NK-92 (cell line): ENCODE data around the gene CHRNA9.
"Not testable (repeated sequence)": the region's sequence is repeated elsewhere in the genome, so short reads cannot be mapped to it uniquely, and the experiment has no call there.

Source experiments
- DNase-seq: peaks from one replicate; lab custom pipeline; 2025; ENCODE audit not compliant: unreplicated experiment; lab: John Stamatoyannopoulos, UW

CHRNA9 gene, protein sequence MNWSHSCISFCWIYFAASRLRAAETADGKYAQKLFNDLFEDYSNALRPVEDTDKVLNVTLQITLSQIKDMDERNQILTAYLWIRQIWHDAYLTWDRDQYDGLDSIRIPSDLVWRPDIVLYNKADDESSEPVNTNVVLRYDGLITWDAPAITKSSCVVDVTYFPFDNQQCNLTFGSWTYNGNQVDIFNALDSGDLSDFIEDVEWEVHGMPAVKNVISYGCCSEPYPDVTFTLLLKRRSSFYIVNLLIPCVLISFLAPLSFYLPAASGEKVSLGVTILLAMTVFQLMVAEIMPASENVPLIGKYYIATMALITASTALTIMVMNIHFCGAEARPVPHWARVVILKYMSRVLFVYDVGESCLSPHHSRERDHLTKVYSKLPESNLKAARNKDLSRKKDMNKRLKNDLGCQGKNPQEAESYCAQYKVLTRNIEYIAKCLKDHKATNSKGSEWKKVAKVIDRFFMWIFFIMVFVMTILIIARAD

GRCh38 chr4:40334591-40335524, at the start of gene CHRNA9:
Gene CHRNA9, plus strand, starts transcription at chr4:40335333. Its CDS starts 135 bp downstream, at chr4:40335468.
- DNase-seq: no peak

GRCh38 chr4:40285692-40286091, 49.4 kb upstream of the CHRNA9 start:
- DNase-seq: no peak

- no peak for DNase-seq
These were observed 46.6 kb upstream of the CHRNA9 start for GRCh38 chr4:40288566-40288965.

DNA sequence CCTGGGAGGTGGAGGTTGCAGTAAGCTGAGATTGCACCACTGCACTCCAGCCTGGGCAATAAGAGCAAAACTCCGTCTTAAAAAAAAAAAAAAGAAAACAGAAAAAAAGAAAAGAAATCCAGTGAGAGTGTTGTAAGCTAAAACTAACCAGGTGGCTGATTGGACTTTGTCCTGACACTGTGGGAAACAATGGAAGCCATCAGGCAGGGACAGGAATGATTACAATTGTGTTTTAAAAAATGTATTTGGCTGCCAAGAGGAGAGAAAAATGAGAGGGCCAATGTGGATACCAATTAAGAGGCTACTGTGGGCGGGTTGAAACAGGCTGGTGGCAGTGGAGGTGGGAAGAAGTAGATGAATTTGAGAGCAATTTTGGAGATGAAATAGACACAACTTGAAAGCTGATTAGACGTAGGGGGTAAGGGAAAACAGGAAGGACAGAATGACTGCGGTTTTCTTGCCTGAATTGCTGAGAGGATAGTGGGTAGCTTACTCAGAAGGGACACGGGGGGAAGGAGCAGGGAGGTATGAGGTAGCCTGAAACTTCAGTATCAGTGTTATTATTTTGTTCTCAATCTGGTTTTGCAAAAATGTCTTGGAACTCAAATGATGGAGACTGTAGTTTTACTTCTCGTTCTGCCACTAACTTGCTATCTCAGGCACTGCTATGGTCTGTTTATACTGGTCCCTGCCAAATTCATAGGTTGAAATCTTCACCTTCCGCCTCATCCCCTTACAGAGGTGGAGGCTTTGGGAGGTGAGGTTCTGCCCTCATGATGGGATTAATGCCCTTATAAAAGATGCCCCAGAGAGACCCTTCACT, 45.6 kb upstream of the CHRNA9 start:
- no peak for DNase-seq

- not testable (repeated sequence) for DNase-seq
These were observed 44.4 kb upstream of the CHRNA9 start for GRCh38 chr4:40290611-40291186.

DNA sequence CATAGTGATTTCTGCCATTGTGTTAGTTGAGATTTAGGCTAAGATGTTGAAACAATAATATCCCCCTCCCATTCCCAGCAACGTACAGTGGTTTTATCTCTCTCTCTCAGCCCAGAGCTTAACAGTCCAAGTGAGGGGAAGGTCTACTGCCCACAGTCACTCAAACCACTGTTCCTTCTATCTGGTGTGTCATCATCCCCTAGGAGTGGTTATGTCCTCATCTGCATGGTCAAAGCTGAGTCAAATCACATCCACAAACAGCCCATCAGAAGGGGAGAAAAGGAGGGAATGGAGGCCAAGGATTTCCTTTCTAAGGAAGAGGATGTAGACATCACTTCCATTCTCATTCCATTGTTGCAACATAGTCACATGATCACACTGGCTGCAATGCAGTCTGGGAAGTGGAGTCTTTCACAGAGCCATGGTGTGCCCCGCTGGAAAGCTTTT, 42.8 kb upstream of the CHRNA9 start:
- no peak for DNase-seq

GRCh38 chr4:40294339-40294738, 40.8 kb upstream of the CHRNA9 start:
- no peak for DNase-seq

GRCh38 chr4:40295030-40295429, 40.1 kb upstream of the CHRNA9 start:
- DNase-seq: not testable (repeated sequence)

DNA sequence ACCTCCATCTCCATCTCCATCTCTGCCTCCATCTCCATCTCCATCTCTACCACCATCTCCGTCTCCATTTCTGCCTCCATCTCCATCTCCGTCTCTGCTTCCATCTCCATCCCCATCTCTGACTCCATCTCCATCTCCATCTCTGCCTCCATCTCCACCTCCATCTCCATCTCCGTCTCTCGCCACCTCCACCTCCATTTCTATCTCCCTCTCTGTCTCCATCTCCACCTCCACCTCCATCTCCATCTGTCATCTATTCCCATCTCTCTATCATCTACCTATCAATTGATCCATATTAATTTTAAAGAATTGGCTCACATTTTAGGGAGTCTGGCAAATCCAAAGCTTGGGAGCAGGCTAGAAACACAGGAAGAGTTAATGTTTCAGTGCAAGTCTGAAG, 39.6 kb upstream of the CHRNA9 start:
- DNase-seq: no peak

GRCh38 chr4:40299126-40299525, 36.0 kb upstream of the CHRNA9 start:
- DNase-seq: no peak

- DNase-seq: no peak
These were observed 35.3 kb upstream of the CHRNA9 start for GRCh38 chr4:40299811-40300292.

DNA sequence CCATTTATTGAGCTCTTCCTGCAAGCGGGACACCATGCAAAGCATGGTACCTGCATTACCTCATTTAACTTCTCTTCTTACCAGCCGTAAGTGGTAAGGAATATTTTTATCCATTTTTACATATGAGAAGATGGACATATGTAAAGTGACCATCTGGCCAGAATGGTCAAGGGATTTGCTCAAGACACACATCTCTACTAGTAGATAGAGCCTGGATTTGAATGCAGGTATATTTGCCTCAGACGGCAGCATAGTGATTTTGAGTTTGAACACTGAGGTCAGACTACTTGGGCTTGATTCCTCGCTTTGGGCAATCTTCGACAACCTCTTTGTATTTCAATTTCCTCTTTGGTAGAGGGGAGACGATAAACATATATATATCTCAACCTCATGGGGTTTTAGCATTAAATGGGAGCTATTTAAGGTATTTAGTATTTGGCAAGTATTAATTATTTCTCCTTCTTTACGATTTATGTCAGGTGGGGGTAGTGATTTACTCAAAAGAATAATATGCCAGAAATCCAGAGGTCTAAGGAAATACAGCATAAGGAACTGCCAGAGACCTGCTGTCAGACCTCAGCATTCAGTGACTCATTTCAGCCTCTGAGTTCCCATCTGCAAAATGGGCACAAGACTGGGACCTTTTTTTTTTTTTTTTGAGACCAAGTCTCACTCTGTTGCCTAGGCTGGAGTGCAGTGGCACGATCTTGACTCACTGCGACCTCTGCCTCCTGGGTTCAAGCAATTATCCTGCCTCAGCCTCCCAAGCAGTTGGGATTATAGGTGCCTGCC, 34.6 kb upstream of the CHRNA9 start:
- DNase-seq: no peak

DNA sequence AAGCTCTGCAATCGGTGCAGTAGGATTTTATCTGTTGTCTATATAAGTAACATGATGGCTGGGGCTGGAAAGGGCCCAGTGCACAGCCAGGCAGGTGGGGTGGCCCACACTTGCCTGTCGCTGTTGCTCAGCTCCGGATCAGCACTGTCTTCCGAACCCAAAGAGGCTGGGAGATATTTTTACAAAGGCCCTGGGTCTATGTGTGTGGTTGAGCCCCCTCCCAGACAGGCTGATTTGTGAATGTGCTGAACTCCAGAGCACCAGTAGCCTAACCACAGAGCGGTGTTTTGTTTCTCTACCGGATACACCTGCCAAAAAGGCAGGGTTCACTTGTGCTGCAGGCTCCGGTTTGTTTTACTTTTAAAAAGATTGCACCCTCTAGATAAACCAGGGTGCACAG, 33.5 kb upstream of the CHRNA9 start:
- DNase-seq: no peak

DNA sequence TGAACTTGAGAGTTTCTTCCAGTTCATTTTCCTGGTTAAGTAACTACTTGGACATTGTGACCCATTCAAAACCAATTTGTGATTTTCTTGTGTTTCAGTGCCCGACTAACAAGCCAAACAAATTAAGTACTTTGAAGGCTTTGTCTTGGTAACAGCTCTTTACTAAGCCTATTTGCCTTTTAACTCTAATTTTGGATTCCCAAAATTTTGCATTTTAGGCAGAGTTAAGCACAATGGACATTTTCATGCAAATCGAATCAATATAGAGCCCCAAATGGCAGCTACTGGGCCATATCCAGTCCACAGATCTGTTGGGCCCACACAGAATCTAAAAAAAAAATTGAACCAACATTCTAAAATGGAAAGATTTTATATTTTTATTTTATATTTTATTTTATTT, 31.4 kb upstream of the CHRNA9 start:
- no peak for DNase-seq

- no peak for DNase-seq
These were observed 29.6 kb upstream of the CHRNA9 start for GRCh38 chr4:40305328-40306170.

- no peak for DNase-seq
These were observed 28.9 kb upstream of the CHRNA9 start for GRCh38 chr4:40306226-40306625.

DNA sequence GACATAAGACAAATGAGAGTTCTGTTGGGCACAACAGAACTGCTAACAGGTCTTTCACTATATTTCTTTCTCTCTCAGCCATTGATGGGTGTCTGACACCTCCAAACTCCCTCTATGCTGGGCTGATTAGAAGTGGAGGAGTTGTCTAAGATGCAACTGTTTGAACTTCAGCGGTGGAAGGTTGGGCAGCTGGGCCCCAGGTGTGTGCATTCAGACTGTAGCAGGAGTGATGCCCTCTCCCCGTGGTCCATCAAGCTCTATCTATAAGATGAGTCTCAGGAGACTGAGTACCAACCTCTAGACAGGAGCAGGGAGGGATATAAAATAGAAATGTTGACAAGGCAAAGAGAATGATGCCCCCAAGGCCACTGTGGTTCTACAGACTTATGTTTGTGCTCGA, 28.2 kb upstream of the CHRNA9 start:
- no peak for DNase-seq

DNA sequence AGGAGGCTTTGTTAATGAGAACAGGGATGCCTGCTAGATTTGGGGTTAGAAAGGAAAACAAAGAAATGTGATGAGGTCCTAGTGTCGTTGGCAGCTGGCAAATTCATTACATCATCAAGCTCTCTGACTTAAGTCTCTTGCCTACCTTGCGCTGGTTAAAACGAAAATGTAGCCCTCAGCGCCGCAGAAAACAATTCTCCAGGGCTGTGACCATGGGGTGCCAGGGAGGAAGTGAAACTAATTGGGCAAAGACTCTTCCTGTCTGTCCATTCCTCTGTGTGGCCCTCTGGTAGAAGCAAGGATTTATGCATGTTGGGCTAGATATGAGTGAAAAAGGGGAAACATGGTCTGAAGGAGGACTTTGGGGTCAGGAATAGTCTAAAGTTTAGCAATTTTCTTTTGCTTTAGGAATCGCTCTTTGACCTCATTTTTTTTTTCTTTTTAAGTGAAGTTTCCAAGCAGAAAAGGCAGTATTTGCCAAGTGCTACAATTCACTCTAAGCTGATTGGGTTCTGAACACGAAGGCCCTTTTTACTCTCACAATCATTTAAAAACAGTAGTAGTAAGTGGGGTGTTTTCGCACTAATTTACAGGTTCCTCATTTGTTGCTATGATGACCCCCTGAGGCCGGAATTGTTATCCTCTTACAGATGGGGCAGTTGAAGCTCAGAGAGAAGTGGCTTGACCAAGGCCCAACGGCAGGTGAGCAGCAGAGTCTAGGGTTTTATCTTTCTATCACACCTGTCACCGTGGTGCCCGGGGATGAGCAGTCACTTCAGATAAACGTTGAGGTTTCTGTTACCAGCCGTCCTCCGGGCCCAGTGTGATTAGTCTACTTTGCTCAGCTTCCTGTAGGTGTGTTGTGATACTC, 27.3 kb upstream of the CHRNA9 start:
- DNase-seq: no peak
